ENCODE measurements around the gene DNAJC7.

GRCh38 chr17:42049834-42050392, 32.7 kb upstream of the DNAJC7 start:
- TF ChIP-seq CTCF (IDR thresholded peaks at IDR 0.05) = no peak
- no peak for TF ChIP-seq EZH2 (IDR thresholded peaks at IDR 0.05)
- no peak for TF ChIP-seq EZH2phosphoT487 (IDR thresholded peaks at IDR 0.05)

Measured in neural progenitor cell (in vitro differentiated cells).